ENCODE data around the gene ADAMTS6. TPM values are rescaled to one million over a fixed set of nuclear protein-coding genes. Genes with fewer than 3 reads are reported as not detected.

The ADAMTS6 gene
- total and polyA plus RNA-seq, 2 experiments from 2014 or later, result 0.78 to 2.0 TPM

- no peaks in the 10 kb centered on the region for H4K20me1 ChIP-seq (replicated peaks; ENCODE audit: insufficient read depth)
- H3K4me1 Mint-ChIP-seq, result no peaks in the 10 kb centered on the region
- ATAC-seq, result no peak
- H3K27me3 Mint-ChIP-seq (ENCODE audit: insufficient read depth, low read depth, poor library complexity), result no peaks in the 10 kb centered on the region
- no peaks in the 10 kb centered on the region for H3K36me3 ChIP-seq (ENCODE audit: insufficient read depth)
- no peak overlapping the region for H3K4me3 Mint-ChIP-seq
- no peaks in the 10 kb centered on the region for H3K79me2 ChIP-seq (replicated peaks; ENCODE audit: insufficient read depth)
- H2AFZ ChIP-seq, result no peak overlapping the region
- H3K4me1 ChIP-seq (ENCODE audit: insufficient read depth), result no peaks in the 10 kb centered on the region
- TF ChIP-seq ZNF114 (CRISPR knock-in tag; IDR thresholded peaks at IDR 0.05) (no peak), ETS1 (IDR thresholded peaks at IDR 0.05) (no peak), CREB1 (CRISPR knock-in tag; IDR thresholded peaks at IDR 0.05; ENCODE audit: low read depth) (no peak), CTCF (conservative IDR thresholded peaks at IDR 0.05; ENCODE audit: low read depth in 2 of 2) (no peak), EZH2 (IDR thresholded peaks at IDR 0.05; ENCODE audit: low read depth, unreplicated experiment) (no peak), JUNB (IDR thresholded peaks at IDR 0.05; ENCODE audit: unreplicated experiment) (no peak), ZNF462 (CRISPR knock-in tag; IDR thresholded peaks at IDR 0.05) (no peak), REST (IDR thresholded peaks at IDR 0.05; ENCODE audit: unreplicated experiment) (no peak), NANOG (IDR thresholded peaks at IDR 0.05; ENCODE audit: borderline replicate concordance) (no peak), STAT1 (IDR thresholded peaks at IDR 0.05; ENCODE audit: unreplicated experiment) (no peak), EZH2phosphoT487 (IDR thresholded peaks at IDR 0.05; ENCODE audit: unreplicated experiment) (no peak), POLR2AphosphoS5 (IDR thresholded peaks at IDR 0.05; ENCODE audit: low read depth) (no peak), ZNF331 (CRISPR knock-in tag; IDR thresholded peaks at IDR 0.05; ENCODE audit: low read depth) (no peak)
- H3K27ac ChIP-seq (ENCODE audit: low read depth), result no peak overlapping the region
- peaks cover 48% of the 10 kb centered on the region for H3K36me3 Mint-ChIP-seq (ENCODE audit: low read depth)
- DNase-seq (ENCODE audit: low spot score), result no peak
- H3K27ac Mint-ChIP-seq, result no peak overlapping the region
- peaks cover 2% of the 10 kb centered on the region; the same call in 1 of the 2 replicates for H3K9me2 ChIP-seq (ENCODE audit: insufficient read depth)
- H3K4me2 ChIP-seq, result no peak overlapping the region
- no peaks in the 10 kb centered on the region for H3F3A ChIP-seq (replicated peaks; ENCODE audit: low read depth)
- no peak overlapping the region for H3K4me3 ChIP-seq
- peaks cover 47% of the 10 kb centered on the region for H3K9me3 Mint-ChIP-seq
- H3K27me3 ChIP-seq (ENCODE audit: insufficient read depth), result no peaks in the 10 kb centered on the region
Measured at GRCh38 chr5:65418661-65419060, 63.1 kb downstream of the ADAMTS6 start.

All from GM23338 (cell line).